HG03280 (cell line): Measurements from ENCODE around the gene CPN2.
A peak's percentile ranks its signal among the peaks of the same experiment; 100 is the strongest.

Experiments used
- ATAC-seq: cut with Tn5 transposase; IDR thresholded peaks from one replicate; pipeline ENCODE4 v1.9.1; 2021; ENCODE audit warnings: mild to moderate bottlenecking, moderate library complexity; ENCODE audit not compliant: unreplicated experiment

Gene CPN2

GRCh38 chr3:194314388-194315068 lies 36.6 kb downstream of the CPN2 start:
- ATAC-seq, result no peak

- no peak for ATAC-seq
Measured at GRCh38 chr3:194313560-194314387, 37.4 kb downstream of the CPN2 start.

- no peak for ATAC-seq
Measured at GRCh38 chr3:194312743-194313281, 38.3 kb downstream of the CPN2 start.

- ATAC-seq, result no peak
Measured at GRCh38 chr3:194312186-194312742, 38.9 kb downstream of the CPN2 start.

GRCh38 chr3:194311000-194311399 lies 40.1 kb downstream of the CPN2 start:
- no peak for ATAC-seq

- ATAC-seq, result no peak
Measured at GRCh38 chr3:194310060-194310835, 40.9 kb downstream of the CPN2 start.

GRCh38 chr3:194308601-194309449 lies 42.3 kb downstream of the CPN2 start:
- ATAC-seq, result no peak

GRCh38 chr3:194307849-194308248 lies 43.3 kb downstream of the CPN2 start:
- ATAC-seq, result no peak

GRCh38 chr3:194306771-194307640 lies 44.1 kb downstream of the CPN2 start:
- ATAC-seq, result peak; percentile 48

- peak; percentile 35 for ATAC-seq
Measured at GRCh38 chr3:194306109-194306686, 44.9 kb downstream of the CPN2 start.

GRCh38 chr3:194305356-194306108 lies 45.6 kb downstream of the CPN2 start:
- ATAC-seq, result no peak

- no peak for ATAC-seq
Measured at GRCh38 chr3:194304186-194304917, 46.8 kb downstream of the CPN2 start.

- ATAC-seq, result no peak
Measured at GRCh38 chr3:194303749-194304148, 47.4 kb downstream of the CPN2 start.

- ATAC-seq, result no peak
Measured at GRCh38 chr3:194301730-194302129, 49.4 kb downstream of the CPN2 start.

- no peak for ATAC-seq
Measured at GRCh38 chr3:194300936-194301335, 50.2 kb downstream of the CPN2 start.

- no peak for ATAC-seq
Measured at GRCh38 chr3:194300382-194300758, 50.8 kb downstream of the CPN2 start.
